ENCODE results near the gene FMNL2.
"Not testable (repeated sequence)": the region's sequence is repeated elsewhere in the genome, so short reads cannot be mapped to it uniquely, and the experiment has no call there.

FMNL2 gene

GRCh38 chr2:152387041-152387440, 52.1 kb downstream of the FMNL2 start:
- no peak overlapping the region for H3K4me3 ChIP-seq (ENCODE audit: low read depth, low read length)
- no peak for DNase-seq
- TF ChIP-seq CTCF (IDR thresholded peaks at IDR 0.05; ENCODE audit: low read depth, low read length, missing control alignments) = no peak
- H3K36me3 ChIP-seq (replicated peaks) = no peaks in the 10 kb centered on the region
- no peaks in the 10 kb centered on the region for H3K27me3 ChIP-seq (replicated peaks)
- H3K27ac ChIP-seq = no peak overlapping the region
- in situ Hi-C loops (cut with HindIII; ENCODE audit: low pct_ligation_motif_present, low sequenced_read_pairs) = no loop called here

- H3K4me3 ChIP-seq (ENCODE audit: low read depth, low read length); DNase-seq; H3K27ac ChIP-seq; H3K36me3 ChIP-seq (replicated peaks); in situ Hi-C loops (cut with HindIII; ENCODE audit: low pct_ligation_motif_present, low sequenced_read_pairs); H3K27me3 ChIP-seq (replicated peaks): not testable (repeated sequence)
Measured at GRCh38 chr2:152388269-152388668, 53.3 kb downstream of the FMNL2 start.

GRCh38 chr2:152389483-152389882, 54.5 kb downstream of the FMNL2 start:
- in situ Hi-C loops (cut with HindIII; ENCODE audit: low pct_ligation_motif_present, low sequenced_read_pairs) = no loop called here
- no peak for TF ChIP-seq CTCF (IDR thresholded peaks at IDR 0.05; ENCODE audit: low read depth, low read length, missing control alignments)
- Histone ChIP-seq H3K36me3 (replicated peaks) (no peaks in the 10 kb centered on the region), H3K4me3 (ENCODE audit: low read depth, low read length) (no peak overlapping the region), H3K27me3 (replicated peaks) (no peaks in the 10 kb centered on the region), H3K27ac (no peak overlapping the region)
- no peak for DNase-seq

- Histone ChIP-seq H3K27me3 (replicated peaks) (no peaks in the 10 kb centered on the region), H3K27ac (no peak overlapping the region), H3K36me3 (replicated peaks) (no peaks in the 10 kb centered on the region), H3K4me3 (ENCODE audit: low read depth, low read length) (no peak overlapping the region)
- no peak for DNase-seq
- in situ Hi-C loops (cut with HindIII; ENCODE audit: low pct_ligation_motif_present, low sequenced_read_pairs) = no loop called here
- no peak for TF ChIP-seq CTCF (IDR thresholded peaks at IDR 0.05; ENCODE audit: low read depth, low read length, missing control alignments)
Measured at GRCh38 chr2:152390837-152391236, 55.9 kb downstream of the FMNL2 start.

- H3K4me3 ChIP-seq (ENCODE audit: low read depth, low read length) = no peak overlapping the region
- no peak for TF ChIP-seq CTCF (IDR thresholded peaks at IDR 0.05; ENCODE audit: low read depth, low read length, missing control alignments)
- no peaks in the 10 kb centered on the region for H3K27me3 ChIP-seq (replicated peaks)
- no peak overlapping the region for H3K27ac ChIP-seq
- DNase-seq = no peak
- in situ Hi-C loops (cut with HindIII; ENCODE audit: low pct_ligation_motif_present, low sequenced_read_pairs) = no loop called here
- H3K36me3 ChIP-seq (replicated peaks) = no peaks in the 10 kb centered on the region
Measured at GRCh38 chr2:152391318-152391717, 56.3 kb downstream of the FMNL2 start.

GRCh38 chr2:152393377-152393776, 58.4 kb downstream of the FMNL2 start:
- Histone ChIP-seq H3K27ac (no peak overlapping the region), H3K27me3 (replicated peaks) (no peaks in the 10 kb centered on the region), H3K36me3 (replicated peaks) (no peaks in the 10 kb centered on the region), H3K4me3 (ENCODE audit: low read depth, low read length) (no peak overlapping the region)
- no peak for TF ChIP-seq CTCF (IDR thresholded peaks at IDR 0.05; ENCODE audit: low read depth, low read length, missing control alignments)
- no peak for DNase-seq
- in situ Hi-C loops (cut with HindIII; ENCODE audit: low pct_ligation_motif_present, low sequenced_read_pairs) = no loop called here

Data from brain microvascular endothelial cell (primary cell).